Measurements from ENCODE around the gene MRPS24. TPM values are rescaled to one million over a fixed set of nuclear protein-coding genes. Genes with fewer than 3 reads are reported as not detected.

The MRPS24 gene
- total and polyA plus RNA-seq, 10 of the 15 experiments (the other 5 are each of a cell fraction or from before 2014, with no cell fraction given) = 27.6 to 164 (median 106) TPM

DNA sequence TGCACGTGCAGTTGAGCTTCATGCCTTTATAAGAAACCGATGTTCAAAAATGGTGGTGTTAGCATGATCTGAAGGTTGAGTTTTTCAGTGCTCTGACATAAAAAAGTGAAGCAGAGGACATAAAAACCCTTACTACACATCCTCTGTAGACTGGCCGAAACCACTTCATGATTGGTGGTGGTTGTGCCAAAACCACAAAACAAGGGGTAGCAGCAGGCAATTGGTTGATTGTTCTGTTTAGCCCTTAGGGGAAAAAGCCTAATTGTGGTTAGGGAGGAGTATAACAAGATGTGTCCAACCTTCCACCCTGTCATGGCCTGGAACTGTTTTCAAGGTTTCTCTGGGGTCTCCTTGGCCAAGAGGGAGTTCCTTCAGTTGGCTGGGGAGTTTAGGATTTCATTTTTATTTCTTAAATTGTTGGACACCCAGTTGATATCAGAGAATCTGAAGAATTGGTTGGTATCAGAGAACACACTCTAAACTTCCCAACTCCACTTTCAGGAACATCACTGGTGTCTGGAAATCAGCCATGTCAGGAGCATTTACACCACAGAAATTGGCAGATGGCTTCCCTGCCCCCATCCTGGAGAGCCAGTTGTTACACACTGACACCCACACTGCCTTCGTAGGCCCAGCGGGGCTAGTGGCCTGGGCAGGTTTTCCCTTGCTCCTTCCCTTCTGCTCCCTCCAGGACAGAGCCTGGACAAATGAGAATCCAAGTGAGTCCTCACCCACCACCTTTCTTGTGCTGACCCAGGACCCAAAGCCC, 18.8 kb downstream of the MRPS24 start (continued):
- TF ChIP-seq CTCF (IDR thresholded peaks at IDR 0.05 in 2 of 3, conservative IDR thresholded peaks at IDR 0.05 in 1 of 3; ENCODE audit: control insufficient read depth in 2 of 3, extremely low read depth in 1 of 3, insufficient read depth in 1 of 3, low read depth in 3 of 3, low read length in 3 of 3) (no peak), YBX1 (IDR thresholded peaks at IDR 0.05) (no peak), SMAD1 (IDR thresholded peaks at IDR 0.05; ENCODE audit: low read depth, partially characterized antibody) (no peak), NFYB (IDR thresholded peaks at IDR 0.05; ENCODE audit: insufficient read depth, low read depth, low read length) (0 out of 2 replicates have a peak, but pooled peaks have one; percentile 52), BRCA1 (IDR thresholded peaks at IDR 0.05; ENCODE audit: low read depth, low read length) (no peak), POLR2AphosphoS2 (IDR thresholded peaks at IDR 0.05; ENCODE audit: low read depth, low read length) (no peak), RUNX3 (IDR thresholded peaks at IDR 0.05; ENCODE audit: low read length) (peak; percentile 91)

DNA sequence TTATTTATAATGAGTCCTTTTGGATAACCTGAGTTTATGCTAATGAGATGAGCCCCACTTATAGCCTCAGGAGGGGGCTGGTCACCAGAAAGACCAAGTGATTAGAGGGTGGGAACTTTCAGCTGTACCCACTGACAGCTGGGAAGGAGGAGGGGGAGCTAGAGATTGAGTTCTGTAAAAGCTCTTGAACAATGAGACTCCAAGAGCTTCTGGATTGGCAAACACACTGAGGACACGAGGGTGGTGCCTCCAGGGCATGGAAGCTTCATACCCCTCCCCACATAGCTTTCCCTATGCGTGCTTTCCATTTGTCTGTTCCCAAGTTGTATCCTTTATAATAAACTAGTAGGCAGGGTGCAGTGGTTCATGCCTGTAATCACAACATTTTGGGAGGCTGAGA, 20.3 kb downstream of the MRPS24 start:
- Histone ChIP-seq H2AFZ (ENCODE audit: control insufficient read depth, low read depth, low read length) (no peak overlapping the region), H3K9ac (ENCODE audit: control insufficient read depth, insufficient read depth, low read length) (no peak overlapping the region), H3K27me3 (replicated peaks in 1 of 2; ENCODE audit: control insufficient read depth in 2 of 2, insufficient read depth in 2 of 2, low read length in 1 of 2) (no peaks in the 10 kb centered on the region), H4K20me1 (ENCODE audit: control insufficient read depth, insufficient read depth) (no peaks in the 10 kb centered on the region), H3K4me2 (ENCODE audit: control insufficient read depth, insufficient read depth) (no peak overlapping the region), H3K4me3 (no peak overlapping the region), H3K36me3 (ENCODE audit: control insufficient read depth in 2 of 2, insufficient read depth in 2 of 2, low read length in 1 of 2) (no peaks in the 10 kb centered on the region), H3K79me2 (ENCODE audit: control insufficient read depth, insufficient read depth, low read length) (no peaks in the 10 kb centered on the region), H3K27ac (ENCODE audit: control insufficient read depth, insufficient read depth) (no peak overlapping the region), H3K9me3 (replicated peaks; ENCODE audit: control insufficient read depth, insufficient read depth, low read length) (no peaks in the 10 kb centered on the region; the same call in 2 of the 3 replicates), H3K4me1 (ENCODE audit: control insufficient read depth, insufficient read depth, low read length) (peaks cover 10% of the 10 kb centered on the region; the same call in 1 of the 2 replicates)
- WGBS (ENCODE audit: insufficient coverage, insufficient replicate concordance, low lambda C conversion rate, missing lambda C conversion rate) = 43% methylated on average over 2 of the region's 2 CpGs
- DNase-seq (ENCODE audit: low read depth, low spot score) = no peak
- ChIA-PET POLR2A (interaction anchor here (0.6 kb wide), 1 partner anchor 254 kb away, joined by 7 read pairs; no protein-coding TSS in a partner anchor), CTCF (interaction anchor here (1.4 to 3.4 kb wide), 5 partner anchors 10 to 267 kb away, joined by 3 to 16 read pairs (median 8); partner anchors contain the start of gene STK17A), RAD21 (ENCODE audit: unreplicated experiment) (interaction anchor here (2.2 to 2.4 kb wide), 2 partner anchors 10 to 267 kb away, joined by 11 read pairs; partner anchors contain the start of gene STK17A), SMC1A (ENCODE audit: uncharacterized antibody, unreplicated experiment) (interaction anchor here (2.1 kb wide), 1 partner anchor 14 kb away, joined by 7 read pairs; no protein-coding TSS in a partner anchor)
- intact Hi-C loops (cut with micrococcal nuclease; ENCODE audit: unreplicated experiment) (no loop called here), in situ Hi-C loops (cut with MboI) (loop anchor here (25.0 kb wide), 1 partner anchor 1912 kb away; no protein-coding TSS in a partner anchor)
- no peak for FAIRE-seq
- ATAC-seq = no peak
- no TSS peak for BruUV-seq (replicated peaks)
- TF ChIP-seq MEF2B (IDR thresholded peaks at IDR 0.05; ENCODE audit: partially characterized antibody, poor library complexity, severe bottlenecking) (no peak), HDAC2 (IDR thresholded peaks at IDR 0.05) (no peak), IKZF2 (IDR thresholded peaks at IDR 0.05) (no peak), NR2C2 (IDR thresholded peaks at IDR 0.05; ENCODE audit: borderline replicate concordance, control insufficient read depth, insufficient read length, low read depth) (no peak), CREM (IDR thresholded peaks at IDR 0.05; ENCODE audit: low read depth) (no peak), RCOR1 (conservative IDR thresholded peaks at IDR 0.05; ENCODE audit: low read depth, low read length) (no peak), PML (IDR thresholded peaks at IDR 0.05; ENCODE audit: low read length) (no peak), PAX5 (IDR thresholded peaks at IDR 0.05; ENCODE audit: borderline replicate concordance, low read depth, low read length) (no peak), BACH1 (IDR thresholded peaks at IDR 0.05; ENCODE audit: borderline replicate concordance) (no peak), CHD4 (IDR thresholded peaks at IDR 0.05) (no peak), ESRRA (IDR thresholded peaks at IDR 0.05; ENCODE audit: low read length) (no peak), ZZZ3 (IDR thresholded peaks at IDR 0.05; ENCODE audit: control insufficient read depth, insufficient read length, low read depth) (no peak), EP300 (IDR thresholded peaks at IDR 0.05; ENCODE audit: borderline replicate concordance in 1 of 2, control insufficient read depth in 1 of 2, low read depth in 2 of 2, low read length in 2 of 2) (no peak)
- TF ChIP-seq, protein P1, sequence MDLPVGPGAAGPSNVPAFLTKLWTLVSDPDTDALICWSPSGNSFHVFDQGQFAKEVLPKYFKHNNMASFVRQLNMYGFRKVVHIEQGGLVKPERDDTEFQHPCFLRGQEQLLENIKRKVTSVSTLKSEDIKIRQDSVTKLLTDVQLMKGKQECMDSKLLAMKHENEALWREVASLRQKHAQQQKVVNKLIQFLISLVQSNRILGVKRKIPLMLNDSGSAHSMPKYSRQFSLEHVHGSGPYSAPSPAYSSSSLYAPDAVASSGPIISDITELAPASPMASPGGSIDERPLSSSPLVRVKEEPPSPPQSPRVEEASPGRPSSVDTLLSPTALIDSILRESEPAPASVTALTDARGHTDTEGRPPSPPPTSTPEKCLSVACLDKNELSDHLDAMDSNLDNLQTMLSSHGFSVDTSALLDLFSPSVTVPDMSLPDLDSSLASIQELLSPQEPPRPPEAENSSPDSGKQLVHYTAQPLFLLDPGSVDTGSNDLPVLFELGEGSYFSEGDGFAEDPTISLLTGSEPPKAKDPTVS (IDR thresholded peaks at IDR 0.05; ENCODE audit: low read depth, low read length) = no peak

Data from GM12878 (cell line).